HPDE6-E6E7 (cell line): ENCODE results near the gene DLG1.
"Not testable (repeated sequence)": the region's sequence is repeated elsewhere in the genome, so short reads cannot be mapped to it uniquely, and the experiment has no call there.

Experiments
- DNase-seq: peaks from one replicate; pipeline ENCODE4 v3.0.0; 2011; ENCODE audit warnings: missing footprints; ENCODE audit errors: extremely low spot score

DLG1 gene

GRCh38 chr3:197286678-197287077 is 11.7 kb downstream of the DLG1 start:
- no peak for DNase-seq

GRCh38 chr3:197285557-197285956 is 12.9 kb downstream of the DLG1 start:
- DNase-seq: no peak

GRCh38 chr3:197283045-197283444 is 15.4 kb downstream of the DLG1 start:
- no peak for DNase-seq

- DNase-seq: no peak
These were observed 16.6 kb downstream of the DLG1 start for GRCh38 chr3:197281849-197282248.

GRCh38 chr3:197280156-197280555 is 18.3 kb downstream of the DLG1 start:
- DNase-seq: no peak

- no peak for DNase-seq
These were observed 19.5 kb downstream of the DLG1 start for GRCh38 chr3:197278933-197279332.

GRCh38 chr3:197276808-197277207 is 21.6 kb downstream of the DLG1 start:
- not testable (repeated sequence) for DNase-seq

- no peak for DNase-seq
These were observed 27.7 kb downstream of the DLG1 start for GRCh38 chr3:197270558-197271317.

GRCh38 chr3:197269024-197269423 is 29.4 kb downstream of the DLG1 start:
- no peak for DNase-seq

- DNase-seq: no peak
These were observed 30.1 kb downstream of the DLG1 start for GRCh38 chr3:197268294-197268693.

GRCh38 chr3:197266331-197266730 is 32.1 kb downstream of the DLG1 start:
- DNase-seq: no peak

- DNase-seq: no peak
These were observed 35.7 kb downstream of the DLG1 start for GRCh38 chr3:197262709-197263108.

GRCh38 chr3:197261164-197261509 is 37.3 kb downstream of the DLG1 start:
- DNase-seq: no peak

- DNase-seq: no peak
These were observed 37.8 kb downstream of the DLG1 start for GRCh38 chr3:197260491-197261163.

- no peak for DNase-seq
These were observed 39.3 kb downstream of the DLG1 start for GRCh38 chr3:197259096-197259495.

GRCh38 chr3:197258168-197258755 is 40.1 kb downstream of the DLG1 start:
- no peak for DNase-seq

- DNase-seq: no peak
These were observed 40.7 kb downstream of the DLG1 start for GRCh38 chr3:197257711-197258110.

GRCh38 chr3:197256836-197257444 is 41.5 kb downstream of the DLG1 start:
- DNase-seq: no peak

GRCh38 chr3:197256104-197256503 is 42.3 kb downstream of the DLG1 start:
- no peak for DNase-seq

GRCh38 chr3:197253238-197253947 is 45.0 kb downstream of the DLG1 start:
- no peak for DNase-seq

GRCh38 chr3:197249542-197249941 is 48.9 kb downstream of the DLG1 start:
- DNase-seq: no peak

- no peak for DNase-seq
These were observed 50.1 kb downstream of the DLG1 start for GRCh38 chr3:197248341-197248740.
